Measurements from ENCODE around the gene TIPRL.

DNA sequence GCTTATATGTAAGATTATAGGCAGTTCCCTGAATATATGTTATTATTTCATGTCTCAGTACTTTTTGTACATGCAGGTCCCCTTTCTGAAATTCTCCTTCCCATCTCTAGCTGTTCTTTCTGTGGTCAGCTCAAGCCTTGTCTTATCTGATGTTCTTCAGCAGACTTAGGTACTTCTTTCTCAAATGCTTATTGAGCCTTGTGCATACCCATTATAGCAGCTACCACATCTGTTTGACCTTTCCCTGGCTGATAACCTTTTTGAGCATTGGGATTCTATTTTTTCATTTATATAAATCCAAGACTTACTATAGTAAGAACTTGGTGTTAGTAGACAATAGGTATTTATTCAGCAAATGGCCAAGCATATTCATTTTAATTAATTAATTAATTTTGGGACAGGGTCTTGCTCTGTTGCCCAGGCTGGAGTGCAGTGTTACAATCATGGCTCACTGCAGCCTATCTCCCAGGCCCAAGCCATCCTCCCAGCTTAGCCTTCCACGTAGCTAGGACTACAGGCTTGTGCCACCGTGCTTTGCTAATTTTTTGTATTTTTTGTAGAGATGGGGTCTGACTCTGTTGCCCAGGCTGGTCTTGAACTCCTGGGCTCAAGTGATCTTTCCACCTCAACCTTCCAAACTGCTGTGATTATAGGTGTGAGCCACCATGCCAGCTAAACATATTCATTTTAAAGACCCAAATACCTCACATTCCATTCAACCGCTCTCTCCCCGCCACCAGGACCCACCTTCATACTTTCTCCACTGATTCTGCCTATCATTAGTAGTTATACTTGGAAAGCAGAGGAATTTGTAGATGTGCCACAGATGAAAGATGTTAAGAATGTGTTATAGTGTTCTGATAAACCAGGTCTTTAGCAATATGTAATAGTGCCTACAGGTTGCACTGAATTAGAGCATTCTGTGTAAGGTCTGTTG is 16.7 kb downstream of the TIPRL start:
- TF ChIP-seq, protein P1, sequence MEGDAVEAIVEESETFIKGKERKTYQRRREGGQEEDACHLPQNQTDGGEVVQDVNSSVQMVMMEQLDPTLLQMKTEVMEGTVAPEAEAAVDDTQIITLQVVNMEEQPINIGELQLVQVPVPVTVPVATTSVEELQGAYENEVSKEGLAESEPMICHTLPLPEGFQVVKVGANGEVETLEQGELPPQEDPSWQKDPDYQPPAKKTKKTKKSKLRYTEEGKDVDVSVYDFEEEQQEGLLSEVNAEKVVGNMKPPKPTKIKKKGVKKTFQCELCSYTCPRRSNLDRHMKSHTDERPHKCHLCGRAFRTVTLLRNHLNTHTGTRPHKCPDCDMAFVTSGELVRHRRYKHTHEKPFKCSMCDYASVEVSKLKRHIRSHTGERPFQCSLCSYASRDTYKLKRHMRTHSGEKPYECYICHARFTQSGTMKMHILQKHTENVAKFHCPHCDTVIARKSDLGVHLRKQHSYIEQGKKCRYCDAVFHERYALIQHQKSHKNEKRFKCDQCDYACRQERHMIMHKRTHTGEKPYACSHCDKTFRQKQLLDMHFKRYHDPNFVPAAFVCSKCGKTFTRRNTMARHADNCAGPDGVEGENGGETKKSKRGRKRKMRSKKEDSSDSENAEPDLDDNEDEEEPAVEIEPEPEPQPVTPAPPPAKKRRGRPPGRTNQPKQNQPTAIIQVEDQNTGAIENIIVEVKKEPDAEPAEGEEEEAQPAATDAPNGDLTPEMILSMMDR (IDR thresholded peaks at IDR 0.05; ENCODE audit: control extremely low read depth in 1 of 3, insufficient read depth in 1 of 3, low read depth in 1 of 3, low read length in 3 of 3): no peak
- TF ChIP-seq CHD1 (IDR thresholded peaks at IDR 0.05; ENCODE audit: low read depth, low read length) (no peak), HDAC2 (IDR thresholded peaks at IDR 0.05; ENCODE audit: borderline replicate concordance in 1 of 2, low read depth in 2 of 2, low read length in 2 of 2) (no peak), EZH2 (IDR thresholded peaks at IDR 0.05; ENCODE audit: low read depth, low read length, severe bottlenecking) (no peak), POLR2AphosphoS5 (IDR thresholded peaks at IDR 0.05; ENCODE audit: low read depth, low read length) (no peak), POLR2A (IDR thresholded peaks at IDR 0.05; ENCODE audit: control extremely low read depth in 1 of 2, low read depth in 2 of 2, low read length in 2 of 2) (no peak), TAF1 (IDR thresholded peaks at IDR 0.05; ENCODE audit: low read depth, low read length) (no peak), JUND (IDR thresholded peaks at IDR 0.05; ENCODE audit: low read length) (no peak), FOSL1 (IDR thresholded peaks at IDR 0.05; ENCODE audit: insufficient read depth, low read depth, low read length) (no peak), RFX5 (IDR thresholded peaks at IDR 0.05; ENCODE audit: borderline replicate concordance, low read depth, low read length) (no peak), RAD21 (IDR thresholded peaks at IDR 0.05 in 1 of 2, conservative IDR thresholded peaks at IDR 0.05 in 1 of 2; ENCODE audit: low read depth in 2 of 2, low read length in 2 of 2) (no peak), EGR1 (IDR thresholded peaks at IDR 0.05; ENCODE audit: borderline replicate concordance, low read depth, low read length) (no peak)
- TF ChIP-seq, protein P2, sequence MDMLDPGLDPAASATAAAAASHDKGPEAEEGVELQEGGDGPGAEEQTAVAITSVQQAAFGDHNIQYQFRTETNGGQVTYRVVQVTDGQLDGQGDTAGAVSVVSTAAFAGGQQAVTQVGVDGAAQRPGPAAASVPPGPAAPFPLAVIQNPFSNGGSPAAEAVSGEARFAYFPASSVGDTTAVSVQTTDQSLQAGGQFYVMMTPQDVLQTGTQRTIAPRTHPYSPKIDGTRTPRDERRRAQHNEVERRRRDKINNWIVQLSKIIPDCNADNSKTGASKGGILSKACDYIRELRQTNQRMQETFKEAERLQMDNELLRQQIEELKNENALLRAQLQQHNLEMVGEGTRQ (IDR thresholded peaks at IDR 0.05; ENCODE audit: low read length): no peak
- TF ChIP-seq, protein P3, sequence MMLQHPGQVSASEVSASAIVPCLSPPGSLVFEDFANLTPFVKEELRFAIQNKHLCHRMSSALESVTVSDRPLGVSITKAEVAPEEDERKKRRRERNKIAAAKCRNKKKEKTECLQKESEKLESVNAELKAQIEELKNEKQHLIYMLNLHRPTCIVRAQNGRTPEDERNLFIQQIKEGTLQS (IDR thresholded peaks at IDR 0.05; ENCODE audit: insufficient read depth, low read depth, low read length): no peak
